Fibroblast of lung (primary cell): ENCODE results near the gene PHLDA2. TPM values are rescaled to one million over a fixed set of nuclear protein-coding genes. Genes with fewer than 3 reads are reported as not detected.

Source experiments
- DNase-seq, 2 donors: peaks; one replicate each; pipeline versions ENCODE4 v3.0.0 to v3.0.0-alpha.2; 2010; ENCODE audit warnings: low read depth in 2 of 2
- H2AFZ ChIP-seq: 2 replicates; pipeline ENCODE4 v1.5.1; 2012; ENCODE audit warnings: low read length, control low read depth, inconsistent platforms
- H3K27ac ChIP-seq: 2 replicates; pipeline ENCODE4 v1.5.1; 2011; ENCODE audit warnings: low read length, control low read depth; ENCODE audit not compliant: insufficient read depth
- H3K27me3 ChIP-seq: 2 replicates; pipeline ENCODE4 v1.5.1; 2011; ENCODE audit warnings: mild to moderate bottlenecking, low read length; ENCODE audit not compliant: control insufficient read depth, insufficient read depth
- H3K36me3 ChIP-seq: 2 replicates; pipeline ENCODE4 v1.5.1; 2011; ENCODE audit warnings: low read length; ENCODE audit not compliant: control insufficient read depth, insufficient read depth
- H3K4me1 ChIP-seq: 2 replicates; pipeline ENCODE4 v1.5.1; 2011; ENCODE audit warnings: low read length; ENCODE audit not compliant: control insufficient read depth, insufficient read depth; ENCODE audit errors: extremely low read depth
- H3K4me2 ChIP-seq: 2 replicates; pipeline ENCODE4 v1.5.1; 2011; ENCODE audit warnings: low read length, control low read depth; ENCODE audit not compliant: insufficient read depth; ENCODE audit errors: extremely low read depth
- H3K4me3 ChIP-seq, 4 experiments: fragments of 200-600 bp in 1 of 4; sonication (generic) in 1 of 4; replicated peaks in 1 of 4; 2 replicates each; pipeline ENCODE4 v1.5.1; 2011 to 2016; ENCODE audit warnings: low read length in 4 of 4, low read depth in 3 of 4, mild to moderate bottlenecking in 3 of 4, control low read depth in 2 of 4, inconsistent platforms in 1 of 4, mixed read lengths in 1 of 4; ENCODE audit not compliant: insufficient read depth in 1 of 4; ENCODE audit errors: control extremely low read depth in 1 of 4
- H3K79me2 ChIP-seq: 2 replicates; pipeline ENCODE4 v1.5.1; 2012; ENCODE audit warnings: mild to moderate bottlenecking, low read length, inconsistent platforms; ENCODE audit not compliant: control insufficient read depth, insufficient read depth
- H3K9ac ChIP-seq: 2 replicates; pipeline ENCODE4 v1.5.1; 2011; ENCODE audit warnings: mild to moderate bottlenecking, low read length, control low read depth; ENCODE audit not compliant: insufficient read depth
- H3K9me3 ChIP-seq: 2 replicates; pipeline ENCODE4 v1.5.1; 2012; ENCODE audit warnings: low read depth, low read length; ENCODE audit not compliant: control insufficient read depth, insufficient read depth
- H4K20me1 ChIP-seq: 2 replicates; pipeline ENCODE4 v1.5.1; 2011; ENCODE audit warnings: low read length; ENCODE audit not compliant: control insufficient read depth, insufficient read depth; ENCODE audit errors: extremely low read depth
- EZH2 ChIP-seq: IDR thresholded peaks from 2 replicates; pipeline ENCODE4 v1.5.1; 2012; ENCODE audit warnings: low read length, control low read depth, mild to moderate bottlenecking; ENCODE audit errors: missing control alignments
- polyA plus RNA-seq, 2 donors: library from polyadenylated mRNA; depleted of rRNA in 1 of 2; stranded (reverse) in 1 of 2; unstranded in 1 of 2; fragments of >200 nt; gene quantifications; 2 replicates each; pipeline ENCODE4 v1.2.1, GENCODE V29; 2011 to 2012; ENCODE audit warnings: missing spikeins in 1 of 2
- total RNA-seq: library from RNA; depleted of rRNA; stranded (reverse); fragments of >200 nt; gene quantifications from 2 replicates; pipeline ENCODE4 v1.2.1, GENCODE V29; 2014
- TF ChIP-seq, protein P1 (sequence below), 2 donors: IDR thresholded peaks in 1 of 2; conservative IDR thresholded peaks in 1 of 2; 1 replicate in 1 of 2; 2 replicates in 1 of 2; pipeline ENCODE4 v1.5.1; 2011 to 2012; ENCODE audit warnings: low read length in 2 of 2, control low read depth in 1 of 2, inconsistent platforms in 1 of 2, low read depth in 1 of 2, mild to moderate bottlenecking in 1 of 2

Gene PHLDA2
- total and polyA plus RNA-seq, 2 donors (not counting 1 experiment from before 2014, with no cell fraction given): 6.8 to 16.2 TPM

DNA sequence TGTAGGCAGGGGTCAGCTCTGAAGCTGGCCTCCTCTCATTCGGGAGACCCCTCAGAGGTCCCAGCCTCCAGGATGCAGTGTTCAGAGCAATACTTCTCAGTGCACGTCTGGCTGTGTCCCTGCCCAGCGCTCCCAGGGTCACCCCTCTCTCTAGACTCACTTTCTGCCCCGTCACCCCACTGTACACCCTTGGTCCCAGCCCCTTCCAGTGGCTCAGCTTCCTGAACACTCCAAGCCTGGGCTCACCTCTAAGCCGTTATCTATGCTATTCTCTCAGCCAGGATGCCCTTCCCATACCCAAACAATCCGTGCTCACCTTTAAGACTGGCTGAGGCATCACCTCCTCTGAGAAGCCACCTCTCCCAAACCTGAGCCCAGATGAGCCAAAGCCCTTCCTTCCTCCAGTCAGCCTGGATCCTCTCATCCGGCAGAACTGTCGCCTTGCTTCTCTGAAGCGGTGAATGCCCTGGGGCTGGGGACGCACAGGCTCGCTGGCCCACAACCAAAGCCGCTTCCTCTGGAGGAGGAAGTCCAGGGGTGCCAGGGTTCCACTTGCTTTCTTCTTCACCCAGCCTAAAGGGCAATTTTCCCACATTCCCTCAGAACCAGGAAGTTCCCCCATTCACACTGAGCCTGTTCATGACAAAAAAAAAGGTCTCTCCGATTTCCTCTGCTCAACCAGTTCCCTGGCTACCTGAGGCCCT is 30.0 kb downstream of the PHLDA2 start:
- H2AFZ ChIP-seq: no peak overlapping the region

DNA sequence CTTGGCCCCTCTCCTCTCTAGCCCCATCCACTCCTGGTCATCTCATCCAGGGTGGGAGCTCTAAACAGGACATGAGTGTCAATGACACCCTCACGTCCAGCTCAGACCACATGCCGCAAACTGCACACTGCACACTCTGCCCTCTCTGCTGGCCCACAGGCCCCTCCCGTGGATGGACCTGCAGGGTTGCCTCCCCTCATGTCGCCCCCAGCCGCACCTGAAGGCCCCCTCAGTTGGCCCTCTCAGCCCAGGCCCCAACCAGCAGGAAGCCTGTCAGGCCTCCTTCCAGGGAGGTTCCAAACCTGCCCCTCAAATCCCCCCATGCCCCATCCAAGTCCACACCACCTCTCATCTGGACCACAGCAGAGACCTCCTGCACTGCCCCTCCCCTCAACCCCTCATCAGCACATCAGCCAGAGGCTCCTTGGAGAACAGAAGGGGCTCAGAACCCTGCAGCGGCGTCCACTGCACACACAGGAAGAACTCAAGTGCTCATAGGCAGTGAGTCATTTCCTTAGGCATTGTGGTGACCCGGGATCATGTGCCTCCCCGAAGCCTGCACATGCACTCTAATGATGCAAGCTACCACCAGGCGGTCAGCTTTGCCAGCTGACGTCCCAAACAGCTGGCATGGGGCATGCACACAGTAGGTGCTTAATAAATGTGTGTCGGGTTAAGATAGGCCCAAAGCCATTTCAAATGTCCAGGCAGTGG is 30.7 kb downstream of the PHLDA2 start:
- no peak overlapping the region for H2AFZ ChIP-seq
- peak overlapping the region; percentile 57 for H3K27ac ChIP-seq
- peaks cover 16% of the 10 kb centered on the region for H3K4me1 ChIP-seq
- H4K20me1 ChIP-seq: no peaks in the 10 kb centered on the region
- H3K9ac ChIP-seq: no peak overlapping the region
- peak; percentile 90 for DNase-seq
- no peaks in the 10 kb centered on the region for H3K36me3 ChIP-seq
- TF ChIP-seq EZH2: no peak
- TF ChIP-seq, protein P1, sequence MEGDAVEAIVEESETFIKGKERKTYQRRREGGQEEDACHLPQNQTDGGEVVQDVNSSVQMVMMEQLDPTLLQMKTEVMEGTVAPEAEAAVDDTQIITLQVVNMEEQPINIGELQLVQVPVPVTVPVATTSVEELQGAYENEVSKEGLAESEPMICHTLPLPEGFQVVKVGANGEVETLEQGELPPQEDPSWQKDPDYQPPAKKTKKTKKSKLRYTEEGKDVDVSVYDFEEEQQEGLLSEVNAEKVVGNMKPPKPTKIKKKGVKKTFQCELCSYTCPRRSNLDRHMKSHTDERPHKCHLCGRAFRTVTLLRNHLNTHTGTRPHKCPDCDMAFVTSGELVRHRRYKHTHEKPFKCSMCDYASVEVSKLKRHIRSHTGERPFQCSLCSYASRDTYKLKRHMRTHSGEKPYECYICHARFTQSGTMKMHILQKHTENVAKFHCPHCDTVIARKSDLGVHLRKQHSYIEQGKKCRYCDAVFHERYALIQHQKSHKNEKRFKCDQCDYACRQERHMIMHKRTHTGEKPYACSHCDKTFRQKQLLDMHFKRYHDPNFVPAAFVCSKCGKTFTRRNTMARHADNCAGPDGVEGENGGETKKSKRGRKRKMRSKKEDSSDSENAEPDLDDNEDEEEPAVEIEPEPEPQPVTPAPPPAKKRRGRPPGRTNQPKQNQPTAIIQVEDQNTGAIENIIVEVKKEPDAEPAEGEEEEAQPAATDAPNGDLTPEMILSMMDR (conservative IDR thresholded peaks at IDR 0.05 in 1 of 2, IDR thresholded peaks at IDR 0.05 in 1 of 2; ENCODE audit: low read depth in 1 of 2, low read length in 2 of 2): no peak
- H3K27me3 ChIP-seq: no peaks in the 10 kb centered on the region
- no peaks in the 10 kb centered on the region for H3K9me3 ChIP-seq
- no peak overlapping the region for H3K4me2 ChIP-seq
- no peak overlapping the region for H3K4me3 ChIP-seq
- no peaks in the 10 kb centered on the region for H3K79me2 ChIP-seq

More for the DNA sequence above, 30.0 kb downstream of the PHLDA2 start:
- no peak overlapping the region for H3K9ac ChIP-seq
- H3K27ac ChIP-seq: peak overlapping the region; percentile 57
- no peak overlapping the region for H3K4me2 ChIP-seq
- H3K4me1 ChIP-seq: peaks cover 16% of the 10 kb centered on the region
- H3K79me2 ChIP-seq: no peaks in the 10 kb centered on the region
- H3K27me3 ChIP-seq: no peaks in the 10 kb centered on the region
- TF ChIP-seq, protein P1 (conservative IDR thresholded peaks at IDR 0.05 in 1 of 2, IDR thresholded peaks at IDR 0.05 in 1 of 2; ENCODE audit: low read depth in 1 of 2, low read length in 2 of 2): no peak
- no peak for TF ChIP-seq EZH2
- no peaks in the 10 kb centered on the region for H3K9me3 ChIP-seq
- H3K36me3 ChIP-seq: no peaks in the 10 kb centered on the region
- no peak for DNase-seq
- no peaks in the 10 kb centered on the region for H4K20me1 ChIP-seq
- no peak overlapping the region for H3K4me3 ChIP-seq

DNA sequence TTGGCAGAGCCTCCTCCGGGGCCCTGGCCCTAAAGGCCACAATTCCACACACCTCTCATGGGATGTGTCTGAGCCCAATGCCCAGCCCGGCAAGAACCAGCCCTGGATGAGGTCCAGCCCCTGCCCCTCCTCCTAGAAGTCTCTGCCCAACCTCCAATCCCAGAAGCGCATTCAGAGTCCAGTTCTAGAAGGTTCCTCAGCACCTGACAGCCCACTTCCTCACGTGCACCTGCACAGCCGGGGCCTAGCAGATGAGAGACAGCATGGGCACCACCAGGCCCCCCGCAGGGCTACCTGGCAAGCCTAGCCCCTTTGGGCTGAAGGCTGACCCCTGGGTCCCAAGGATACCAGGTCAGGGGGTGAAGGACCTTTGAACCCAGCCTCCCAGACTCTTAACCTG is 32.2 kb downstream of the PHLDA2 start:
- H2AFZ ChIP-seq: no peak overlapping the region
- H3K4me1 ChIP-seq: peaks cover 13% of the 10 kb centered on the region
- no peaks in the 10 kb centered on the region for H3K9me3 ChIP-seq
- no peak overlapping the region for H3K4me3 ChIP-seq
- H4K20me1 ChIP-seq: no peaks in the 10 kb centered on the region
- H3K4me2 ChIP-seq: no peak overlapping the region
- no peak for TF ChIP-seq EZH2
- TF ChIP-seq, protein P1 (conservative IDR thresholded peaks at IDR 0.05 in 1 of 2, IDR thresholded peaks at IDR 0.05 in 1 of 2; ENCODE audit: low read depth in 1 of 2, low read length in 2 of 2): no peak
- H3K9ac ChIP-seq: no peak overlapping the region
- no peaks in the 10 kb centered on the region for H3K79me2 ChIP-seq
- H3K27me3 ChIP-seq: no peaks in the 10 kb centered on the region
- no peak overlapping the region for H3K27ac ChIP-seq
- DNase-seq: no peak
- no peaks in the 10 kb centered on the region for H3K36me3 ChIP-seq
